Glutamatergic neuron (in vitro differentiated cells): ENCODE results near the gene FAM163A. TPM values are rescaled to one million over a fixed set of nuclear protein-coding genes. Genes with fewer than 3 reads are reported as not detected.

Source experiments
- DNase-seq: peaks from one replicate; pipeline ENCODE4 v3.0.0; 2022
- H3K27ac Mint-ChIP-seq: one replicate; pipeline ENCODE4 v1.8.0; 2020; ENCODE audit warnings: mild to moderate bottlenecking, mixed read lengths, inconsistent platforms; ENCODE audit not compliant: unreplicated experiment
- H3K27me3 Mint-ChIP-seq: one replicate; pipeline ENCODE4 v1.8.0; 2020; ENCODE audit warnings: mild to moderate bottlenecking, moderate library complexity, mixed read lengths, inconsistent platforms; ENCODE audit not compliant: unreplicated experiment
- H3K36me3 Mint-ChIP-seq: one replicate; pipeline ENCODE4 v1.8.0; 2020; ENCODE audit warnings: mild to moderate bottlenecking, mixed read lengths, inconsistent platforms; ENCODE audit not compliant: unreplicated experiment
- H3K4me1 Mint-ChIP-seq: one replicate; pipeline ENCODE4 v1.8.0; 2020; ENCODE audit warnings: mild to moderate bottlenecking, low read depth, mixed read lengths, inconsistent platforms; ENCODE audit not compliant: unreplicated experiment
- H3K4me3 Mint-ChIP-seq: one replicate; pipeline ENCODE4 v1.8.0; 2020; ENCODE audit warnings: mild to moderate bottlenecking, mixed read lengths, inconsistent platforms; ENCODE audit not compliant: unreplicated experiment
- H3K9me3 Mint-ChIP-seq: one replicate; pipeline ENCODE4 v1.8.0; 2020; ENCODE audit warnings: mild to moderate bottlenecking, moderate library complexity, mixed read lengths, inconsistent platforms; ENCODE audit not compliant: unreplicated experiment
- CTCF ChIP-seq: fragments of 200-600 bp; sonication (generic); IDR thresholded peaks from one replicate; pipeline ENCODE4 v1.5.0; 2021; ENCODE audit not compliant: partially characterized antibody, unreplicated experiment
- total RNA-seq: library from RNA; stranded (reverse); fragmentation: NEBNext Ultra II Directional; extraction: Animal tissue kit (Norgen Biotek cat#: 25700); gene quantifications from one replicate; pipeline ENCODE4 v1.2.1, GENCODE V29; 2021; ENCODE audit not compliant: unreplicated experiment

Gene FAM163A
- total RNA-seq, 1 donor from 2014 or later, result not detected

- H3K4me3 Mint-ChIP-seq, result no peak overlapping the region
- TF ChIP-seq CTCF, result no peak
- peaks cover 7% of the 10 kb centered on the region for H3K9me3 Mint-ChIP-seq
- peaks cover 19% of the 10 kb centered on the region for H3K36me3 Mint-ChIP-seq
- peaks cover 21% of the 10 kb centered on the region for H3K27me3 Mint-ChIP-seq
- H3K27ac Mint-ChIP-seq, result no peak overlapping the region
- H3K4me1 Mint-ChIP-seq, result no peaks in the 10 kb centered on the region
- no peak for DNase-seq
These were observed 5.7 kb downstream of the FAM163A start for GRCh38 chr1:179748772-179749171.

- Mint-ChIP-seq H3K27ac (peak overlapping the region; percentile 24), H3K36me3 (peaks cover 19% of the 10 kb centered on the region), H3K4me3 (no peak overlapping the region), H3K9me3 (peaks cover 7% of the 10 kb centered on the region), H3K4me1 (no peaks in the 10 kb centered on the region), H3K27me3 (peaks cover 15% of the 10 kb centered on the region)
- DNase-seq, result no peak
- TF ChIP-seq CTCF, result no peak
These were observed 7.5 kb downstream of the FAM163A start for GRCh38 chr1:179750630-179751029.

GRCh38 chr1:179753061-179753460, 10.0 kb downstream of the FAM163A start:
- no peak for TF ChIP-seq CTCF
- no peak overlapping the region for H3K27ac Mint-ChIP-seq
- no peak overlapping the region for H3K4me3 Mint-ChIP-seq
- no peaks in the 10 kb centered on the region for H3K4me1 Mint-ChIP-seq
- H3K9me3 Mint-ChIP-seq, result peaks cover 7% of the 10 kb centered on the region
- H3K36me3 Mint-ChIP-seq, result peaks cover 19% of the 10 kb centered on the region
- H3K27me3 Mint-ChIP-seq, result peaks cover 11% of the 10 kb centered on the region
- no peak for DNase-seq

GRCh38 chr1:179754041-179754624, 11.0 kb downstream of the FAM163A start:
- Mint-ChIP-seq H3K27ac (no peak overlapping the region), H3K27me3 (peaks cover 9% of the 10 kb centered on the region), H3K4me3 (no peak overlapping the region), H3K36me3 (peaks cover 21% of the 10 kb centered on the region), H3K4me1 (no peaks in the 10 kb centered on the region), H3K9me3 (peaks cover 7% of the 10 kb centered on the region)
- no peak for DNase-seq
- no peak for TF ChIP-seq CTCF

GRCh38 chr1:179757933-179758332, 14.8 kb downstream of the FAM163A start:
- H3K36me3 Mint-ChIP-seq, result peaks cover 5% of the 10 kb centered on the region
- no peak overlapping the region for H3K4me3 Mint-ChIP-seq
- H3K27ac Mint-ChIP-seq, result no peak overlapping the region
- no peak for TF ChIP-seq CTCF
- no peaks in the 10 kb centered on the region for H3K27me3 Mint-ChIP-seq
- H3K9me3 Mint-ChIP-seq, result no peaks in the 10 kb centered on the region
- no peaks in the 10 kb centered on the region for H3K4me1 Mint-ChIP-seq
- no peak for DNase-seq
